NCI-H2107 treated with DMSO at 0.1 percent for 48 hours (cell line): ENCODE results near the gene POU2F3.

Source experiments
- DNase-seq: peaks from one replicate; lab custom pipeline; 2025; ENCODE audit not compliant: unreplicated experiment; lab: John Stamatoyannopoulos, UW

Gene POU2F3

GRCh38 chr11:120210626-120211521 is 29.1 kb upstream of the POU2F3 start, which contains the start of gene OAF:
Gene OAF (plus strand): TSS chr11:120211032. CDS start chr11:120211280, 248 bp downstream.
- DNase-seq, result no peak

DNA sequence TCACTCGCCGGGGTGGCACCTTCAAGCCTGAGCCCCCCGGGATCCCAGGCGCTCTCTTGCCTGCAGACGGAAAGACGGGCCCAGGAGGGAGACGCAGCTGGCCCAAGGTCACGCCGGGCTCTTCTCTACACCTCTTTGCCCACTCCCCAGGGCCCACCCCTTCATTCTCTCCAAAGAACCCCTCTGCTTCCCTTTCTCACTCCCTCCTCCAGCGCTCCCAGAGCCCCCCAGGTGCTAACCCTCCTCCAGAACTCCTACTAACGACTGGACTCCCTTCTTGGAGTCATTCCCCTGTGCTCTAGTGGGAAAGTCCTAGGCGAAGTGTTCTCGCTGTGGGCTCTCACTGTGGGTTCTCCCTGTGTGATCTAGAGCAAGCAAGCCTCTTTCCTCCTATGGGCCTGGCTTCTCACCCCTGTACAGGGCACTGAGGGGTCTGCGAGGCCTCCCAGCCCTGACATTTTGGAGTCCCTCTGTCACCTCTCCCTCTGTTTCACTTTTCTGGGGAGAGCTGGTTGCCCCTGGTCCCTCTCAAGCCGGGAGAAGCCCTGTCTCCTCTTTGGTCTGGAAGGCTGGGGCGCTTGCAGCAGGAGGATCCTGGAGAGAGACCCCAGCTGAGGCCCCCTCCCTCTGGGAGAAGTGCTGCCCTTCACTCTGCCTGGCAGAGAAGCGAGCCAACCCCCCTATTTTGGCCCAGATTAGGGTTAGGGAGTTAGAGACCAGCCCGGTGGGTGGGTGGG is 28.2 kb upstream of the POU2F3 start:
- no peak for DNase-seq

DNA sequence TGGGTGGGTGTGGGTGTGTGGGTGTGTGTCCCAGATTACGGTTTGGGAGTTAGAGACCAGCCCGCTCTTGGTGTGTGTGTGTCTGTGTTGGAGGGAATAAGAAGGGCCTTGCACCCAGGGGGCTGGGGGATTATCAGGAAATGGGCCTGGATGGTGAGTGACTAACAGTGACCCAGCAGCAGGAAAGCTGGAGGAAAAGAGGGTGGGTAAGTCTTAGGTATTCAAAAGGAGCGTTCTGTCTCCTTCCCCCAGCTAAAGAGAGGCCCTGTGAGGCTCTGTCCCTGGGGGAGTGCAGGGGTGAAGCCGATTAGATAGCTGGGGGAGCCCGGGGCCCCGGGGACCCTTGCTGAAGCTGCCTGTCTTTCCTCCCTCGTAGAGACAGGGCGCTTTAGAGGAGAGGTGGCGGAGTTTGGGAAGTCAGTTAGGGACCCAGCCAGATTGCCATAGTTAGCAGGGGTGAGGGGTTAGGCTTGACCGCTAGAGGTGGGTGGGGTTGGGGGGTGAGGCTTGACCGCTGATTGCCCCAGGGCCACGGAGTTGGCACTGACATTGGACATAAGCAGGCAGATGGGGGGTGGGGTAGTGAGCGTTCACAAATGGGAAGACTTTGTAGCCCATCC is 27.6 kb upstream of the POU2F3 start:
- no peak for DNase-seq

DNA sequence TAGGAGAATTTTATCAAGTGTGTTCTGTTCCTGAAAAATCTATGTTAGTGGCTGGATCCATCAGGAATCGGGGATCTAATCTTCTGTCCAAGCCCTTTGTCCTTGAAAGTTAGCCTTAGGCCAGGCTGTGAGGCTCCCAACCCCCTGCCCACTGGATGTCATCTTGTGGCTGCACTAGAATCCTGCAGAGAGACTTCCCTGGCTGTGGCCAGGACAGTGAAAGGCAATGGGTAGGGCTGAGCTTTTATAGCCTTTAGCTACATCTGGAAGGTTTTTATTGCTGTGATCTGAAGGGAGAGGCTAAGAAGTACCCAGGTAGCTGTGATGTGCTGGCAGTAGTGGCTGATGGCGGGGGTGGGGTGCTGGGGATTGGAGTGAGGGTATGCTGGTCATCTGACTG is 27.0 kb upstream of the POU2F3 start:
- no peak for DNase-seq

GRCh38 chr11:120214581-120214980 is 25.4 kb upstream of the POU2F3 start:
- DNase-seq, result no peak

- DNase-seq, result no peak
These were observed 24.3 kb upstream of the POU2F3 start for GRCh38 chr11:120215634-120216033.

DNA sequence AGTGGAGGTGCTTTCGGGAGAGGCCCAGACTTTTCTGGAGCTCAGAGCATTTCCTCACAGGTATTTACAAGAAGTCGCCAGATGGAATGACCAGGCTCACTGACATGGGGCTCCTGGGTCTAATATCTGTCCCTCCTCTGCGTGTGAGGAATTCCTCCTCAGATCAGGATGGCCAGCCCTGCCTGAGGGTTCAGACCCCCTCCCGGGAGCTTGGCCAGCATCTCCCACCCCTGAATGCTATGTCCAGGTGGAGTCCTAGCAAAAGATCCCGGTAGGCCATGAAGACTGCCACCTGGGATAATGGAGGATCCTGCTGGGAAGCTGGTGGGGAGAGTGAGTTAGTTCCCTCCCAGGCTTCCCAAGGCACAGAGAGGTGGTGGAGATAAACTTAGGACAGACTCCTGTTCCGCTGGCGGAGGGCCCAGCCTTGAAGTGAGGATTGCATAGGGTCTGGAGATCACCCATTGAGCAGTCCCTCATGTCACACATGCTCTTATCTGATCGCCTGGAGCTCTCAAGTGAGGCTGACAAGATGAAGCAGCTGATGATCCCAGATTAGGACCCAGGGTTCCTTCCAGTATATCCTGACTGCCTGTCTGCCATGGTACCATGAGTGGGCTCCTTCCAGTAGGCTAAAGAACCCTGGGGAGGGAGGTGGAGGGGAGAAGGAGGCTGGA is 23.4 kb upstream of the POU2F3 start:
- DNase-seq, result no peak

- DNase-seq, result no peak
These were observed 22.4 kb upstream of the POU2F3 start for GRCh38 chr11:120217526-120217925.

- DNase-seq, result no peak
These were observed 21.8 kb upstream of the POU2F3 start for GRCh38 chr11:120217941-120218694.

DNA sequence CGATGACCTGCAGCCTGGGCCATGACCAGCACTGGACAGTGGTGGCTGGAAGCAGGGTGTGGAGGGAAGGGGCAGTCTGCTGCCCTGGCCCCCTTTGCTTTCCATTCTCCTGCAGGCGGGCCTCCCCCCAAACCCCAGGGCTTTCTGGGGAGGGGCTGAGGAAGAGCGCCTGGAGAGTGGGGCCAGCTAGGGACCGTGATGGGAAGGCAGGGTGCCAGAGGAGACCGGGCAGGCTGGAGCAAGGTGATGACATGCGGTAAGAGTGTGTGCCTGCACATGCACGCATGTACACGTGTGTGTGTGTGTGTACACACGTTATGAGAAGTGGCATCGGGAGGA is 21.3 kb upstream of the POU2F3 start:
- DNase-seq, result no peak

DNA sequence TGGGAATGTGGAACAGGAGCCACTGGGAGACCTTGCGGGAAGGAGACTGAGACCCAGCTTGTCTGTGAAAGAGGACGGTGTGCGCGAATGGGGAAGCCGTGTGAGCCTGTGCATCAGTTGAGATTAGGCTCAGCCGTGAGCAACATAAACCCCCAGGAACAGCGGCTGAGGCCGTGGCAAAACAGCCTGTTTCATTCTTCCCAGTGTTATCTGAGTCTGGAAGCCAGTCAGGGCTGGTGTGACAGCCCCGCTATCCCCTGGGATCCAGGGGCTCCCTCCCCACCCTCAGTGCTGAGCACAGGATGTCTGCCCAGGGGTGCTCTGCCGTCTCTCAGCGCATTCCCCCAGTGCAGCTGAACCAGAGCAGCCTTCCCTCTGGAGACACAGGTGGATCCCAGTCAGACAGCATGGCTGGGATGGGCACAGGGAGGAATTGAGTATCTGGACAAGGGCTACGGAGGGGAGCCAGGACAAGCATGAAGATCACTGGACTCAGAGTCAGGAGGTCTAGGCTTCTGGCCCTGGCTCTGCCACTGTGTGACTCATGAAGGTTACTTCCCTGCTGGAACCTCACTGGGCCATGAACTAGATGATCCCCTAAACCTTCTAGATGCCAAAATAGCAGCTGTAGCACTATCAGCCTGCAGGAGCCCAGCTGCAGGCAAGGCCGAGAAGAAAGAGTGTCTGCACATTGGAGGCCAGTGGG is 20.6 kb upstream of the POU2F3 start:
- no peak for DNase-seq

- no peak for DNase-seq
These were observed 19.8 kb upstream of the POU2F3 start for GRCh38 chr11:120219938-120220746.

DNA sequence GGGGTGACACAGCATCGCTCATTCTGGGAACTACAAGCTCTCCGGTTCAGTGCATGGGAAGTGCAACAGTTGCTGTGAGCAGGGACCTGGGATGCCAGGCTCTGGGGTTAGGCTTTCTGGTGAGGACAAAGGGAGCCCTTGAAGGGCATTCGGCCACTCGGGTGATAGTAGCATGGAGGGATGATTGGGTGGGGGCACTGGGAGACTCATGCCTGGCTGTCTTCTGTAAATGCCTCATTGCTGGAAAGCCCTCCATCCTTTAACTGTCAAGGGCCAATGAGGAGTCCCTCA is 19.2 kb upstream of the POU2F3 start:
- DNase-seq, result no peak

- no peak for DNase-seq
These were observed 18.7 kb upstream of the POU2F3 start for GRCh38 chr11:120221115-120221752.

DNA sequence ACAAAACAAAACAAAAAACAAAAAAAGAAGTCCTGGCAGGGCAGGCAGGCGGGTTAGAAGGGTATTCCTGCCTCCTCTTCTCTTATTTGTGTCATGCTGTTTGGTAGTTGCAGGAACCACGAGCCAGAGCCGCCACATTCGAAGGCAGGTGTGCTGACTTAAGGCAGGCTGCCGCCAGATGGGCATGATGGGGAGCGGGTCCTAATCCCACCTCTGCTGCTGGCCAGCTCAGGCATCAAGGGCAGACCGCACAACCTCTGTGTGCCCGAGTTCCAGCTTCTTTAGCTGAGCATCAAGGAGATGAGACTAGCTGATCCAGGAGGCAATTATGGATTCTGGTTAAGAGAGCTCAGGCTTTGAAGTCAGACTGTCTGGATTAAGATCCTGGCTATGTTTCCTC is 17.0 kb upstream of the POU2F3 start:
- DNase-seq, result no peak

- no peak for DNase-seq
These were observed 16.1 kb upstream of the POU2F3 start for GRCh38 chr11:120223793-120224192.

DNA sequence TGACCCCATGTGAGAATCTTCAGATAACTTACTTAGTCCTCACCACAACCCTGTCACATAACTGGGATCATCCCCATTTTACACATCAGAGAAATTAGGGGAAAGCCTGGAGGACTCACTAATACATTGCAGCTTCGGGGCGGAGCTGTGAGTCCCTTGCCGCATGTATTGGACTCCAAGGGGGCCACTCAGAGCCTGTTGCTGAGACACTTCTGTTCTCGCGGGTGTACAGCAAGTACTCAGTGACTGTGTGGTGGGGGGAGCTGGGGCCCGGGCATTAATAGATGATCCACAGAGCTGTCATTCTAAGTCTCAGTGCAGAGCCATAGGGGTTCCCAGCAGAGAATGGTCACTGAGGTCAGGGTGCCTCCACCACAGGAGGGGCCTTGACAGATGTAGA is 15.6 kb upstream of the POU2F3 start:
- no peak for DNase-seq

DNA sequence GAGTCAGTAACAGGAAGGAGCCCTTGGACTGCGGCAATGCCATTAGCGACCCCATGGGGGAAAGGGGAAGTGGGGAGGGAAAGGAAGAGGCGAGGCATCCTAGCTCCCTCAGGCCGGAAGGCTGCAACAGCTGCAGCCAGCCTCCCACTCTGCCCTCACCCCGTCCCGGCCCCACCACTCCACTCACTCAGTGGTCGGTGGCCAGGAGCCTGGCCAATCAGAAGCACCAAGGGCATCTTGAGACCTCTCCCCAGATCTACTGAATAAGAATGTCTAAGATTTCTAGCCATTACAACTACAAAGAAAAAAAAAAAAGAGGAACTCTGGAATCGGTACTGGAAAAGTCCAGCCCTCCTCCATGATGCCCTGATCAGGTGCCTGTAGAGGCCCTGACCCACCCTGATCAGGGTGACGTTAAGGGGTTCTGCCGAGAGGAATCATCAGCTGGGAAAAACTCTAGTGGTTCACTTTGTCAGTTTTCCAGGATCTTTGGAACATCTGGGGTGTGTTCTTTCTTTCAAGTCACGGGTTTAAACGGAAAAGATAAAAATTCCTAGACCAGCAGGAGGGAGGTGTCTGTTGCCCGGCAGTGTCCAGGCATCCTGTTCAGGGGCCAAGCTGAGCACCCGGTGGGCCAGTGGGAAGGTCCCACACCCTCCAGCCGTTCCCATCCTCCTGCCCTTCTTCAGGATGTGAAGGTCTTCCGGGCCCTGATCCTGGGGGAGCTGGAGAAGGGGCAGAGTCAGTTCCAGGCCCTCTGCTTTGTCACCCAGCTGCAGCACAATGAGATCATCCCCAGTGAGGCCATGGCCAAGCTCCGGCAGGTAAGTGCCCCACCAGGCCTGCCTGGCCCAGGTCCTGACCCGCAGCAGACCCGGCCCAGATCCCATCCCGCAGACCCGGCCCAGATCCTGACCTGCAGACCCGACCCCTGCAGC is 14.7 kb upstream of the POU2F3 start:
- DNase-seq, result no peak
